GM21576 (cell line): ENCODE results near the gene ACOX1.

Source experiments
- ATAC-seq: cut with Tn5 transposase; IDR thresholded peaks from one replicate; pipeline ENCODE4 v1.9.1; 2021; ENCODE audit warnings: mild to moderate bottlenecking, moderate library complexity; ENCODE audit not compliant: unreplicated experiment

Gene ACOX1

GRCh38 chr17:75940727-75941441, 38.1 kb downstream of the ACOX1 start, which contains the start of gene FBF1:
Gene FBF1, minus strand, starts transcription at chr17:75941042. Its CDS starts 2,893 bp downstream, at chr17:75938149.
- ATAC-seq = peak; percentile 90

DNA sequence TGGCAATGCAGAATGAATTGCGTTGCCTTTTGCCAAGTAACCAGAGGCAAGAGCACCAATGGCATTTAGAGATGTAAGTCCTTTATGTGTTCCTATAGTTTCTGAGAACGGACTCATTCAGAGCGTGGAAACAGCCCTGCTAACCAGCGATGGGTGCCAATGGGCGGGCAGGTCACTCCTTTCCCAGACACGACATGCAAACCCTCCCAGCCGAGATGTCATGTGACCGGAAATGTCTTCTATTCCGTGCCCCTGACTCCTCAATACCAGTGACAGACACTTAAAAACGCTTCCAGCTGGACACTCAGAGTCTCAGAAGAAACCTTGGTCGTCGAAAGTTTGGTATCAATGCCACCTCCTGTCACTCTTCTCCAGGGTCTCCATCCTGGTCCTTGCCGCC, 41.3 kb downstream of the ACOX1 start:
- no peak for ATAC-seq

GRCh38 chr17:75933808-75934207, 45.2 kb downstream of the ACOX1 start:
- no peak for ATAC-seq

GRCh38 chr17:75932852-75933251, 46.1 kb downstream of the ACOX1 start:
- no peak for ATAC-seq

- no peak for ATAC-seq
Observed at GRCh38 chr17:75931062-75931461, 47.9 kb downstream of the ACOX1 start.

GRCh38 chr17:75927286-75927922, 51.6 kb downstream of the ACOX1 start:
- no peak for ATAC-seq

GRCh38 chr17:75926456-75926855, 52.5 kb downstream of the ACOX1 start:
- ATAC-seq = no peak

- no peak for ATAC-seq
Observed at GRCh38 chr17:75925912-75926311, 53.1 kb downstream of the ACOX1 start.

- ATAC-seq = no peak
Observed at GRCh38 chr17:75925103-75925502, 53.9 kb downstream of the ACOX1 start.

GRCh38 chr17:75922963-75923874, 55.7 kb downstream of the ACOX1 start:
- ATAC-seq = no peak

GRCh38 chr17:75922173-75922961, 56.6 kb downstream of the ACOX1 start:
- no peak for ATAC-seq

DNA sequence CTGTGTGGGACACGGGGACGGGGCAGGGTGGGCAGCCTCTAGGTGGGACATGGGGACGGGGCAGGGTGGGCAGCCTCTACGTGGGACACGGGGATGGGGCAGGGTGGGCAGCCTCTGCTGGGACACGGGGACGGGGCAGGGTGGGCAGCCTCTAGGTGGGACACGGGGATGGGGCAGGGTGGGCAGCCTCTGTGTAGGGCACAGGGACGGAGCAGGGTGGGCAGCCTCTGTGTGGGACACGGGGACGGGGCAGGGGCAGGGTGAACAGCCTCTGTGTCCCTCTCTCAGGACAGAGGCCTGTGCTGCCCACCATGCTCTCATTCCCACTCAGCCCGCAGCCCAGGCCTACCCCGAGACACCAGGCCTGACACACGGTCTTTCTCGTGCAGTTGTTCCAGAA, 57.4 kb downstream of the ACOX1 start:
- ATAC-seq = no peak

GRCh38 chr17:75920045-75920560, 58.9 kb downstream of the ACOX1 start:
- no peak for ATAC-seq

DNA sequence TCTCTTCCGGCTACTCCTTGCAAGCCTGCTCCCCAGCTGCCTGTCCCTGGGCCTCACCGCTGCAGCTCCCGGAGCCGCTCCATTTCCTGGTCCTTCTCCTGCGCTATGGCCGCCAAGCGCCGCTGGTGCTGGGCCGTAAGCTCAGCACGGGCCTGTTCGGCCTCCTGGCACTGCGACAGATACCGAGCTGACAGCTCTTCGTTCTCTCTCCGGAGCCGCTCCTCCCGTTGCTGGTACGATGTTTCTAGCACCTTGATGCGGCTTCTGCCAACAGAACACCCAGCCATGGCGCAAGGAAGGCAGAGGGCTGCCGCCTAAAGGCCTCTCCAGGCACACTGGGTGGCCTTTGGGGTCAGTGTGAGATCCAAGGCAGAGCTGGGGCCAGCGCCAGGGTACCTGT, 59.4 kb downstream of the ACOX1 start:
- ATAC-seq = no peak

DNA sequence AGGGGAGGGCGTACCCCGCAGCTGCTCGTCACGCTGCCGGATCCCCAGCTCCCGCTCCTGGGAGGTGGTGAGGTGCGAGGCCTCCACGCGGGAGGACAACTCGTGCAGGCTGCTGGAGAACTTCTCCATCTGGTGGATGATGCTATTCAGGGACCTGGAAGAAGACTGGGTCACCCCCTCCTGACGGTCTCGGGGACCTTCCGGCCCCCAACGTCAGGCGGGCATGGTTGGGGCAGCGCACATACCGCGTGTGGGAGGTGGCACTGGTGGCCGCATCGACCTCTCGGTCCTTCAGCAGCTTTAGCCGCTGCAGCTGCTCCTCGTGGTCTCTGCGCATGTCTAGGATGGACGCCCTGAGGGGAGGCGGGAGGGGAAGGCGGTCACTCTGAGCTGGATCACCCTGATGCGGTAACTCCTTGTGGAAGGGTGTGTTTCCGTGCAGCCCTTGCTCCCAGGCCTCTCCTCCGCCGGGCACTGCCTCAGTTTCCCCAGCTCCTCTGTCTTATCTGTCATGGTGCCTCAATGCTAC, 61.0 kb downstream of the ACOX1 start:
- no peak for ATAC-seq

- ATAC-seq = no peak
Observed at GRCh38 chr17:75917141-75917916, 61.6 kb downstream of the ACOX1 start.

DNA sequence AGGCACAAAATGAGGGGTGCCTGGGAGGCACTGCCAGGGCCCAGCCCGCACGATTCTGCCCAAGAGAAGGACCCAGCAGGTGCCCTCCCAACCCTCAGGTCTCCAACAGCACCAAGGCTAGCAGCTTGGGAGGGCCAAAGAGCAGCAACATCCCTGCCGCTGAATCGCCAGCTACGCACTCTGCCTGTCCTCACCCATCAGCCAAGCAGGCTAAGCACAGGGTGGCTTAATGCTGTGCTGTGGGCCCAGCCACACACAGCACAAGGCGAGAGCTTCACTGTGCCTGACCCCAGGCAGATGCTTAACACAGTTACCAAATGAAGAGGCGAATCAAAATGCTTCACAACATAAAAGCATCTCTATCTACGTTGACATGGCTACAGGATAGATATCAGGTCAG, 63.7 kb downstream of the ACOX1 start:
- ATAC-seq = no peak

DNA sequence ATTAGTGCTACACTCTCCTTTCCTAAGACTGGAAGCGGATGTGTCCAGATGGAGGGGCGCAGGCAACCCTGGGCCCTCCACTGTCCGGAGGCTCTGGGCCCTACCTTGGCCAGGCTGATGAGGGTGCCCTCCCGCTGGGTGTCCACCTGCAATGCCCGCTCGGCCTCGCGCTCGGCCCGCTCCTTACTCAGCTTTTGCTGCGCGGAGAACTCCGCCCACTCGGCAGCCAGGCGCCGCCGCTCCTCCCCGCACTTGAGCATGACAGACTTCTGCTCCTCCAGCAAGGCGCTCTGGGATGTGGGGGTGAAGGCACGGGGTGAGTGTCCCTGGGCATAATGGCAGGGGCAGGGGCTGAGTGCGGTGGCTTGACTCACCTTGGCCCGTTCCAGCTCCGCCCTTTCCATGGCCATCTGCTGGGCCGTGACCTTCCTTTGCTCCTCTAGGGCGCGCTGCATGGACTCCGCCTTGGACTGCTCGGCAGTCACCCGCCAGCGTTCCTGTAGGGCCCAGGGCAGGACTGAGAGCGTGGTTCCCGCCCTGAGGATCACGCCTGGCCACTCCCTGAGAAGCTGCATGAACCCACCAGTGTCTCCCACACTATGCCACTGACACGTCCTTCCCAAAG, 64.2 kb downstream of the ACOX1 start:
- ATAC-seq = no peak
